Transverse colon (tissue), 4 donors: ENCODE measurements around the gene LRAT. TPM values are rescaled to one million over a fixed set of nuclear protein-coding genes. Genes with fewer than 3 reads are reported as not detected.

Experiments
- small RNA-seq, 4 donors: library from RNA; depleted of rRNA; stranded (forward); fragments of <200 nt; gene quantifications; one replicate each; pipeline ENCODE3, GENCODE V24; 2016
- total RNA-seq, 4 donors: library from RNA; depleted of rRNA; stranded (reverse); fragments of >200 nt; gene quantifications; one replicate each; pipeline ENCODE4 v1.1.0, GENCODE V29; 2016

LRAT gene
- total RNA-seq, 4 donors from 2014 or later, result 0.32 to 0.80 (median 0.41) TPM; not detected in 1

Small RNA genes within 50 kb of the gene (small RNA-seq; reads per million reads assigned to genes)
- gene NDUFB2P1, result 0 reads per million in 4 donors
- gene RNU2-44P, result 0 reads per million in 4 donors
- gene RNU2-66P, result 0 reads per million in 4 donors

Other genes with a start within 250 kb of the LRAT start
- gene PLRG1, start 193.6 kb upstream of the LRAT start, total RNA-seq, result 10 to 100 TPM; 22.5 to 48.2 (median 42.9) TPM
- not detected for gene FGB, start 181.0 kb upstream of the LRAT start, total RNA-seq
- not detected for gene FGA, start 153.3 kb upstream of the LRAT start, total RNA-seq
- not detected for gene FGG, start 131.3 kb upstream of the LRAT start, total RNA-seq
- not detected for gene RBM46, start 37.3 kb downstream of the LRAT start, total RNA-seq